Endothelial cell of umbilical vein (primary cell): ENCODE measurements around the gene PROCA1.

Experiments used
- CTCF ChIP-seq, 2 donors: IDR thresholded peaks; 1 replicate in 1 of 2; 2 replicates in 1 of 2; pipeline ENCODE4 v1.5.1; 2011; ENCODE audit warnings: low read length in 2 of 2, mild to moderate bottlenecking in 2 of 2, moderate library complexity in 2 of 2, control low read depth in 1 of 2, inconsistent platforms in 1 of 2, low read depth in 1 of 2; ENCODE audit not compliant: insufficient read depth in 1 of 2; ENCODE audit errors: extremely low read depth in 1 of 2
- FOS ChIP-seq: IDR thresholded peaks from 2 replicates; pipeline ENCODE4 v1.6.1; 2011; ENCODE audit warnings: mild to moderate bottlenecking, low read length, moderate library complexity, borderline replicate concordance; ENCODE audit not compliant: insufficient read depth
- JUN ChIP-seq: IDR thresholded peaks from 2 replicates; pipeline ENCODE4 v1.6.1; 2011; ENCODE audit warnings: borderline replicate concordance, low read depth; ENCODE audit not compliant: insufficient read length, insufficient read depth
- POLR2A ChIP-seq: IDR thresholded peaks from 2 replicates; pipeline ENCODE4 v1.6.1; 2012; ENCODE audit warnings: low read depth, mild to moderate bottlenecking, control low read depth, low read length

GRCh38 chr17:28675490-28675889, 36.2 kb downstream of the PROCA1 start:
- TF ChIP-seq CTCF (IDR thresholded peaks at IDR 0.05; ENCODE audit: extremely low read depth in 1 of 2, insufficient read depth in 1 of 2, low read depth in 1 of 2, low read length in 2 of 2) (no peak), POLR2A (no peak), JUN (no peak), FOS (no peak)
